GM18508 (cell line): ENCODE measurements around the gene LENEP.

Experiments
- ATAC-seq: cut with Tn5 transposase; IDR thresholded peaks from one replicate; pipeline ENCODE4 v1.9.1; 2021; ENCODE audit warnings: moderate number of reproducible peaks; ENCODE audit not compliant: insufficient read depth, unreplicated experiment

Gene LENEP

GRCh38 chr1:155008015-155008941, 14.9 kb downstream of the LENEP start:
- no peak for ATAC-seq

DNA sequence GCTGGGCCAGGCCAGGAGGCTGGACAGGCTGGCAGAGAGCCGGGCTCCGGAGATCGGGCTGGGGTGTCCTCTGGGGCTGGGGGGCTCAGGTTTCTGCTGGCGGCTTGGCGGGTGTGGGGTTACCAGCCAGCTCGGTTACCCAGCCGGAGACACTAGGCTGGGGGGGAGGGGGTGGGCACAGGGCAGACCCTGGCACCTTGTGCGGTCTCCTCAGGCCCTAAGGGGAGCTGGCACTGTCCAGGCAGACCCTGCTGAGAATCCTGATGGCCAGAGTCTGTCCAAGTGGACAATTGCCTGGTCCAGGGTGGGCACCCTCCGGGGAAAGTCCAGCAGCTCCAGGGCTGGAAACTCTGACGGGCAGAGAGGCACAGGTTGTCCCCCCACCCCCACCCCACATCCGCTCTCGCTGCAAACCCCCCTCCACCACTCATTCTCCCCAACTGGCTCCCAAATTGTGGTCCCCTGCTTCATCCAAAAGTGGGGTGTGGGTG, 15.9 kb downstream of the LENEP start:
- ATAC-seq: no peak

- no peak for ATAC-seq
Observed at GRCh38 chr1:155009742-155010141, 16.4 kb downstream of the LENEP start.

GRCh38 chr1:155010211-155010918, 17.0 kb downstream of the LENEP start:
- ATAC-seq: no peak

GRCh38 chr1:155011004-155011416, 17.6 kb downstream of the LENEP start:
- ATAC-seq: no peak

GRCh38 chr1:155011437-155012025, 18.1 kb downstream of the LENEP start:
- no peak for ATAC-seq

DNA sequence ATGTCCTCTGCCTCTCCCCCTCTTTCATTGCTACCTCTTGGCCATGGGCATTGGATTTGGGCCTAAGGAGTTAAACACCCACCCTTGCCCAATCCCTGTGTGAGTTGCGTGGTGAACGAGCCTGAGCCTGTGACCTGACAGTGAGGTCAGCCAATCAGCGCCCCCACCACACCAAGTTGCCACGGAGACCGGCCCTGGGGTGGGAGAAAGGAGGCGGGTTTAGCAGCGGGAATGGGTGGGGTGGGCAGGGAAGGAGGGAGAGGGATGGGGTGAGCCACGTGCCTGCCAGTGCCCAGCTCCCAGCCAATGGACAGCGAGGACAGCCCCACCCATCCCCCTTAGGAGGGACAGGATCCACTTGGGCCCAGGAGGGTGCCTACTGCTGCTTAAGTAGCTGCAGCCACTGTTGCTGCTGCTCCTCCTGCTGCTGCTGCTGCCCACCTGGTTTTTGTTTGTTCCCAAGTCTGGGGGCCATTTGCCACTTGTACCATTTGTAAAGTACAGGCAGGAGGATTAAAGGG, 18.7 kb downstream of the LENEP start:
- no peak for ATAC-seq

- no peak for ATAC-seq
Observed at GRCh38 chr1:155012776-155013602, 19.6 kb downstream of the LENEP start.

- ATAC-seq: no peak
Observed at GRCh38 chr1:155013632-155014031, 20.2 kb downstream of the LENEP start.

DNA sequence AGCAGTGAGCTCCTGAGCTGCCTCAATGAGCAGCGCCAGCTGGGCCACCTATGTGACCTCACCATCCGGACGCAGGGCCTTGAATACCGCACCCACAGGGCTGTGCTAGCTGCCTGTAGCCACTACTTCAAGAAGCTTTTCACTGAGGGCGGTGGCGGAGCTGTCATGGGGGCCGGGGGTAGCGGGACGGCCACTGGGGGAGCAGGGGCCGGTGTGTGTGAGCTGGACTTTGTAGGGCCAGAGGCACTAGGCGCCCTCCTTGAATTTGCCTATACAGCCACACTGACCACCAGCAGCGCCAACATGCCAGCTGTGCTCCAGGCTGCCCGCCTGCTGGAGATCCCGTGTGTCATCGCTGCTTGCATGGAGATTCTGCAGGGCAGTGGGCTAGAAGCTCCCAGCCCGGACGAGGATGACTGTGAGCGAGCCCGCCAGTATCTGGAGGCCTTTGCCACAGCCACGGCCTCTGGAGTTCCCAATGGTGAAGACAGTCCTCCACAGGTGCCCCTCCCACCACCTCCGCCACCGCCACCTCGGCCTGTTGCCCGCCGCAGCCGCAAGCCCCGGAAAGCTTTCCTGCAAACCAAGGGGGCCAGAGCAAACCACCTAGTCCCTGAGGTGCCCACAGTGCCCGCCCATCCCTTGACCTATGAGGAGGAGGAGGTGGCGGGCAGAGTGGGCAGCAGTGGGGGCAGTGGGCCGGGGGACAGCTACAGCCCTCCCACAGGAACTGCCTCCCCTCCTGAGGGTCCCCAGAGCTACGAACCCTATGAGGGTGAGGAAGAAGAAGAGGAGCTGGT, 21.5 kb downstream of the LENEP start:
- no peak for ATAC-seq

DNA sequence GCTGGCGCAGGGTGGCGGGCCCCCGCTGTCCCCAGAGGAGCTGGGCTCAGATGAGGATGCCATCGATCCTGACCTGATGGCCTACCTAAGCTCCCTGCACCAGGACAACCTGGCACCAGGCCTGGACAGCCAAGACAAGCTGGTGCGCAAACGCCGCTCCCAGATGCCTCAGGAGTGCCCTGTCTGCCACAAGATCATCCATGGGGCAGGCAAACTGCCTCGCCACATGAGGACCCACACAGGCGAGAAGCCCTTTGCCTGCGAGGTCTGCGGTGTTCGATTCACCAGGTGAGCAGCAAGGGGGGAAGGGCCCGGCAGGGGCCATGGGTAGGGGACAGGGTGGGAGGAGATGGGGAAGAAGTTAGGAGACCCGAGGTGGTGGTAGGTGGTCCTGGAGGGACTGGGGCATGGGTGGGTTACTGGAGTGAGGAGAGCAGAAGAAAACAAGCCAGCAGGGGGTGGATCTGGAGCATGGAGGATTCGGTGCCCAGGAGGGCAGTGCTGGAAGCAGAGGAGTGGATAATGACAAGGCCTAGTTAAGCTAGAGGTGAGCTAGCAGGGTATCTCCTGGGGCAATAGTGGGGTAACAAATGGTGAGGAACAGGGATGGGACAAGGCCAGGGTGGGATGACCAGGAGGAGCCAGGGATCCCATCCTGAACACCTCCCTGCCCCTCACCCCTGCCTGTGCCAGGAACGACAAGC, 22.3 kb downstream of the LENEP start:
- no peak for ATAC-seq

DNA sequence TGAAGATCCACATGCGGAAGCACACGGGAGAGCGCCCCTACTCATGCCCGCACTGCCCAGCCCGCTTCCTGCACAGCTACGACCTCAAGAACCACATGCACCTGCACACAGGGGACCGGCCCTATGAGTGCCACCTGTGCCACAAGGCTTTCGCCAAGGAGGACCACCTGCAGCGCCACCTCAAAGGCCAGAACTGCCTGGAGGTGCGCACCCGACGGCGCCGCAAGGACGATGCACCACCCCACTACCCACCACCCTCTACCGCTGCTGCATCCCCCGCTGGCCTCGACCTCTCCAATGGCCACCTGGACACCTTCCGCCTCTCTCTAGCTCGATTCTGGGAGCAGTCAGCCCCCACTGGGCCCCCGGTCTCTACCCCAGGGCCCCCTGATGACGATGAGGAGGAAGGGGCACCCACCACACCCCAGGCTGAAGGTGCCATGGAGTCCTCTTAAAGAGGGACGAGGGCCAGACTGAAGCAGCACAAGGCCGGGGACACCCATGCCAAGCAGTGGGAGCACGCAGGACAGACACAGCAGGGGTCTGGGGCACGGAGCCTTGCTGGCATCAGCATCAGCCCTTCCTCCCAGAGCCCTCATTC, 22.9 kb downstream of the LENEP start:
- no peak for ATAC-seq

GRCh38 chr1:155017041-155017945, 23.9 kb downstream of the LENEP start:
- no peak for ATAC-seq

- ATAC-seq: no peak
Observed at GRCh38 chr1:155017946-155018316, 24.5 kb downstream of the LENEP start.

- no peak for ATAC-seq
Observed at GRCh38 chr1:155018617-155019348, 25.4 kb downstream of the LENEP start.
